Uterus (tissue), 4 donors: Measurements from ENCODE around the gene IL1RAP. TPM values are rescaled to one million over a fixed set of nuclear protein-coding genes. Genes with fewer than 3 reads are reported as not detected.

Experiments
- DNase-seq, 2 donors: peaks; one replicate each; pipeline ENCODE4 v3.0.0-alpha.2; 2019 to 2020
- H3K27ac ChIP-seq, 2 donors: fragments of 200-600 bp; sonication (generic); 1 replicate in 1 of 2; 2 replicates in 1 of 2; pipeline ENCODE4 v1.5.1; 2016 to 2018
- H3K27me3 ChIP-seq, 2 donors: fragments of 200-600 bp; sonication (generic); one replicate each; pipeline ENCODE4 v1.5.1; 2018 to 2019; ENCODE audit warnings: control low read depth in 1 of 2
- H3K36me3 ChIP-seq, 2 donors: fragments of 200-600 bp; sonication (generic); one replicate each; pipeline ENCODE4 v1.5.1; 2019; ENCODE audit warnings: control low read depth in 1 of 2
- H3K4me1 ChIP-seq, 2 donors: fragments of 200-600 bp; sonication (generic); one replicate each; pipeline ENCODE4 v1.5.1; 2018 to 2019; ENCODE audit warnings: control low read depth in 1 of 2
- H3K4me3 ChIP-seq, 2 donors: fragments of 200-600 bp; sonication (generic); 1 replicate in 1 of 2; 2 replicates in 1 of 2; pipeline ENCODE4 v1.5.1; 2018 to 2019; ENCODE audit warnings: mild to moderate bottlenecking in 1 of 2
- H3K9me3 ChIP-seq, 2 donors: fragments of 200-600 bp; sonication (generic); one replicate each; pipeline ENCODE4 v1.5.1; 2019; ENCODE audit warnings: control low read depth in 1 of 2
- CTCF ChIP-seq, 4 experiments: fragments of 200-600 bp in 2 of 4; fragments of 450-650 bp in 2 of 4; sonication (generic) in 2 of 4; IDR thresholded peaks; one replicate each; pipeline ENCODE4 v1.5.1; 2016 to 2019; ENCODE audit warnings: antibody characterized with exemption in 4 of 4, mild to moderate bottlenecking in 2 of 4, moderate library complexity in 1 of 4
- POLR2A ChIP-seq, 2 donors: fragments of 450-650 bp; IDR thresholded peaks; one replicate each; pipeline ENCODE4 v1.6.1; 2016; ENCODE audit warnings: antibody characterized with exemption in 2 of 2, mild to moderate bottlenecking in 1 of 2, moderate library complexity in 1 of 2
- intact Hi-C: fragments of 100-400 bp; cut with DNase I; formaldehyde crosslinking; loops from one replicate; pipeline ENCODE4 v1.15.1; 2023; ENCODE audit warnings: low total_unique reads
- total RNA-seq, 4 donors: library from RNA; depleted of rRNA in 3 of 4; stranded (reverse); fragments of >200 nt in 3 of 4; gene quantifications; one replicate each; pipeline versions ENCODE4 v1.1.0 to v1.2.4, GENCODE V29; 2014 to 2023
- donor health status: DM: yes; HTN: yes; CAD: no.

IL1RAP gene
- total RNA-seq, 4 donors from 2014 or later, result 2.8 to 26.8 (median 10.4) TPM

DNA sequence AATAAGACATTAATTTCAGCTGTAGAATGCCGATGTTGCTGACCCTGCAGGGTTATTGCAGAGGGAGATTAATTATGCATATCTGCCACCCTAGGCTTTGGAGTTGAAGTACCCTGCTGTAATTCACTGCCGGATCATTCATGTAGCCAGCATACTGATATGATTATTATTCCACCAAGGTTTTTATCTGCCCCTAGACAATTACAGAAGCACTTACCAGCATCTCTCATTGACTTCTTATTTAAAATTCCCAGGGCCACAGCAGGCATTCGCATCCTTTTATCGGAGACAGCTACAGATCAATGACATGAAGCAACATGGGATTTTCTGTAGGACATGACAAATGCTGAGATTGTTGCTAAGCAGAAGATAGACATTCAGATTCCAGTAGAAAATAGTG, 31.3 kb downstream of the IL1RAP start:
- DNase-seq, result no peak
- H3K27me3 ChIP-seq, result no peaks in the 10 kb centered on the region
- H3K4me3 ChIP-seq, result no peak overlapping the region
- intact Hi-C loops, result no loop called here
- no peak overlapping the region for H3K27ac ChIP-seq
- no peaks in the 10 kb centered on the region for H3K36me3 ChIP-seq
- H3K4me1 ChIP-seq, result no peaks in the 10 kb centered on the region
- no peaks in the 10 kb centered on the region for H3K9me3 ChIP-seq
- no peak for TF ChIP-seq CTCF (IDR thresholded peaks at IDR 0.05)

GRCh38 chr3:190546881-190547510, 33.1 kb downstream of the IL1RAP start:
- no peak for DNase-seq
- Histone ChIP-seq H3K27me3 (no peaks in the 10 kb centered on the region), H3K36me3 (no peaks in the 10 kb centered on the region), H3K4me1 (no peaks in the 10 kb centered on the region), H3K27ac (no peak overlapping the region), H3K9me3 (peaks cover 0 to 3% of the 10 kb centered on the region in 2 donors), H3K4me3 (no peak overlapping the region)
- intact Hi-C loops, result no loop called here
- TF ChIP-seq CTCF (IDR thresholded peaks at IDR 0.05) (no peak), POLR2A (IDR thresholded peaks at IDR 0.05) (no peak)

GRCh38 chr3:190548031-190548656, 34.3 kb downstream of the IL1RAP start:
- intact Hi-C loops, result no loop called here
- TF ChIP-seq POLR2A (IDR thresholded peaks at IDR 0.05) (no peak), CTCF (IDR thresholded peaks at IDR 0.05) (no peak)
- DNase-seq, result no peak
- Histone ChIP-seq H3K9me3 (peaks cover 0 to 3% of the 10 kb centered on the region in 2 donors), H3K27ac (no peak overlapping the region), H3K4me3 (no peak overlapping the region), H3K4me1 (no peaks in the 10 kb centered on the region), H3K27me3 (no peaks in the 10 kb centered on the region), H3K36me3 (no peaks in the 10 kb centered on the region)

GRCh38 chr3:190552021-190552420, 38.1 kb downstream of the IL1RAP start:
- no peak overlapping the region for H3K27ac ChIP-seq
- no peaks in the 10 kb centered on the region for H3K4me1 ChIP-seq
- H3K9me3 ChIP-seq, result peaks cover 0 to 3% of the 10 kb centered on the region in 2 donors
- no peak for DNase-seq
- no peak overlapping the region for H3K4me3 ChIP-seq
- no peaks in the 10 kb centered on the region for H3K27me3 ChIP-seq
- no peaks in the 10 kb centered on the region for H3K36me3 ChIP-seq
- intact Hi-C loops, result no loop called here
- TF ChIP-seq POLR2A (IDR thresholded peaks at IDR 0.05) (no peak), CTCF (IDR thresholded peaks at IDR 0.05) (no peak)

DNA sequence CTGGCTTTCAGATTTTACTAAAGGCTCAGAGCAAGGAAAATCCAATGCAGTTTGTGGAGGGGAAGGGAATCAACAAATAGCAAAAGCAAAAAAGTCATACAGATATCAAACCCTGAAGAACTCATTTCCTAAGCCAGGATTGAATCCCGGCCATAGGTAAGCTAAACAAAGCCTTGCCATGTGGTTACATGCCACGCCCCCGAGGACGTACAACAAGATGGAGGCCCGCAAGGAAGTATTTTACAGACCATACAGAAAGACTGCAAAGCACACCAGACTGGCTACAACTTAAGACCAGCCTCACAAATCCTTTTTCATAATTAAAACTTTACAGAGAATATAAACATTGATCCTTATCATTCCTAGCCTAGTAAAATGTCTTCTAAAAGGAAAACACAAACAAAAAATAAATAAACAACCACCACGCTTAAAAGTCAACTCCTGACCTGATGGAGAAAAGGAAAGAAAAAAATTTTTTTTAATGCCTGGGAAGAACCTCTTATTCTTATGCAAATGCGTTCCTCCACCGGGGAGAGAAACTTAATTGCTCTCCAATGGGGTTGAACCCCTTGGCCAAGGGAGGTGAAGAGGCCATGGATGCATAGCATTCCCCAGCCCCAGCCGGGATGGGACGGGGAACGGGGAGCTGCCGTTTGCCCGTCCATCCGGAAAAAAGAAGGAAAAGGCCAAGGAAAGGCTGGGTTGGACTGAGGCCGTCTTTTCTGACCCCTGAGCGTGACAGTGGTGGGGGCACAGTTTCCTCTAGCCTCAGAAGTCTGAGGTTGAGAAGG, 39.3 kb downstream of the IL1RAP start:
- no peak for DNase-seq
- intact Hi-C loops, result no loop called here
- Histone ChIP-seq H3K36me3 (no peaks in the 10 kb centered on the region), H3K27ac (no peak overlapping the region), H3K4me1 (no peaks in the 10 kb centered on the region), H3K9me3 (peaks cover 0 to 3% of the 10 kb centered on the region in 2 donors), H3K27me3 (no peaks in the 10 kb centered on the region), H3K4me3 (no peak overlapping the region)
- TF ChIP-seq POLR2A (IDR thresholded peaks at IDR 0.05) (no peak), CTCF (IDR thresholded peaks at IDR 0.05) (no peak)
